Smooth muscle cell of bladder (primary cell): ENCODE results near the gene ZMAT5. TPM values are rescaled to one million over a fixed set of nuclear protein-coding genes. Genes with fewer than 3 reads are reported as not detected.

Experiments used
- total RNA-seq: library from RNA; depleted of rRNA; stranded (reverse); fragments of >200 nt; gene quantifications from 2 replicates; pipeline ENCODE4 v1.2.3, GENCODE V29; 2014

Gene ZMAT5
- total RNA-seq: 14.4 and 18.5 TPM in 2 replicates

GRCh38 chr22:29766632-29767170 lies at the start of gene ZMAT5:
Gene ZMAT5 (minus strand): TSS chr22:29767007. CDS start chr22:29748544, 18,463 bp downstream.

GRCh38 chr22:29767171-29768051 lies 604 bp upstream of the ZMAT5 start, which contains the start of gene UQCR10:
Gene UQCR10 (plus strand): TSS chr22:29767369. CDS start chr22:29767399, 30 bp downstream.

GRCh38 chr22:29719899-29720645 lies 46.7 kb downstream of the ZMAT5 start, which contains the start of gene CABP7:
Gene CABP7 (plus strand): TSS chr22:29720003. CDS start chr22:29720425, 422 bp downstream.

Other genes starting within 250 kb of the ZMAT5 start
- 51.4 and 53.0 TPM in 2 replicates for gene THOC5, start 213.2 kb downstream of the ZMAT5 start, total RNA-seq
- gene NIPSNAP1, start 185.9 kb downstream of the ZMAT5 start, total RNA-seq: 35.2 and 40.2 TPM in 2 replicates
- 43.7 and 58.4 TPM in 2 replicates for gene NF2, start 163.4 kb downstream of the ZMAT5 start, total RNA-seq
- gene CABP7, start 47.0 kb downstream of the ZMAT5 start, total RNA-seq: not detected in 2 replicates
- gene UQCR10, start 362 bp upstream of the ZMAT5 start, total RNA-seq: 97.2 and 133 TPM in 2 replicates
- gene ASCC2, start 71.3 kb upstream of the ZMAT5 start, total RNA-seq: 21.2 and 23.9 TPM in 2 replicates
- 20.5 and 23.9 TPM in 2 replicates for gene MTMR3, start 116.2 kb upstream of the ZMAT5 start, total RNA-seq